HG03460 (cell line): ENCODE measurements around the gene HACE1.

Experiments used
- ATAC-seq: cut with Tn5 transposase; IDR thresholded peaks from one replicate; pipeline ENCODE4 v1.9.1; 2021; ENCODE audit not compliant: unreplicated experiment

HACE1 gene

GRCh38 chr6:104689551-104690205, 170.0 kb downstream of the HACE1 start:
- ATAC-seq, result no peak

GRCh38 chr6:104688283-104688969, 171.3 kb downstream of the HACE1 start:
- ATAC-seq, result no peak

- no peak for ATAC-seq
These were observed 173.1 kb downstream of the HACE1 start for GRCh38 chr6:104686550-104687175.

GRCh38 chr6:104685871-104686549, 173.7 kb downstream of the HACE1 start:
- no peak for ATAC-seq

- no peak for ATAC-seq
These were observed 174.8 kb downstream of the HACE1 start for GRCh38 chr6:104684911-104685415.

GRCh38 chr6:104683809-104684208, 175.9 kb downstream of the HACE1 start:
- ATAC-seq, result no peak

- peak; percentile 75 for ATAC-seq
These were observed 176.7 kb downstream of the HACE1 start for GRCh38 chr6:104682722-104683643.

GRCh38 chr6:104680539-104680938, 179.2 kb downstream of the HACE1 start:
- no peak for ATAC-seq

- no peak for ATAC-seq
These were observed 179.7 kb downstream of the HACE1 start for GRCh38 chr6:104679971-104680370.
